ENCODE data around the gene BORCS5.

DNA sequence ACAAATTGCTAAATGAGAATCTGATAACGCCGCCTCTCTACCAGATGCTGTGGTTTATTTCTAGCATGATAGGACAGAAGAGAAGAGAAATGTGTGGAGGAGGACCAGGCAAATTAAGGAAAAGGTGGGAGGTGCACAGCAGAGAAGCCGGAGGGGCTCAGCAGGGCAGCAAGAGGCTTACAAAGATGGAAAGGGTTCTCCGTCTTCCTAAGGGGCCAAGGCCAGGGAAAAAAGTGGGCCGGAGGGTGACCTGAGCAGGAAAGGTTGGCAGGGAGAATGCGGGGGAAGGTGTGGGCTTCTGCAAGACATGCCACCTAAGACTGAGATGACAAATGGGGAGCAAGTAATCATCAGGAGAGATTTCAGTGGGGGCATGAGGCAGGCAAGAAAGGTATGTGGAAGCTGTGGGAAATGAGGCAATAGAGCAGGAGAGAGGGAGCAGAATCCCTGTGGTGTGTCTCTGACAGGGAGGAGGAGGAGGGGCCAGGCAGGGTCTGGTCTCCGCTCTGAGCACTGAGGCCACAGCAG lies 25.6 kb upstream of the BORCS5 start:
- no peak for TF ChIP-seq RAD21 (IDR thresholded peaks at IDR 0.05; ENCODE audit: low read length)
- TF ChIP-seq CTCF (conservative IDR thresholded peaks at IDR 0.05; ENCODE audit: low read depth, low read length) = no peak
- TF ChIP-seq POLR2A (IDR thresholded peaks at IDR 0.05; ENCODE audit: low read depth, low read length) = no peak
- no peak for TF ChIP-seq CEBPB (IDR thresholded peaks at IDR 0.05; ENCODE audit: low read depth, low read length)
- TF ChIP-seq RFX5 (IDR thresholded peaks at IDR 0.05; ENCODE audit: low read depth, low read length) = no peak
- TF ChIP-seq, protein P1, sequence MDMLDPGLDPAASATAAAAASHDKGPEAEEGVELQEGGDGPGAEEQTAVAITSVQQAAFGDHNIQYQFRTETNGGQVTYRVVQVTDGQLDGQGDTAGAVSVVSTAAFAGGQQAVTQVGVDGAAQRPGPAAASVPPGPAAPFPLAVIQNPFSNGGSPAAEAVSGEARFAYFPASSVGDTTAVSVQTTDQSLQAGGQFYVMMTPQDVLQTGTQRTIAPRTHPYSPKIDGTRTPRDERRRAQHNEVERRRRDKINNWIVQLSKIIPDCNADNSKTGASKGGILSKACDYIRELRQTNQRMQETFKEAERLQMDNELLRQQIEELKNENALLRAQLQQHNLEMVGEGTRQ (IDR thresholded peaks at IDR 0.05; ENCODE audit: low read depth, low read length) = no peak
- no peak for TF ChIP-seq SMC3 (IDR thresholded peaks at IDR 0.05; ENCODE audit: low read depth, low read length)
- no peak for TF ChIP-seq RCOR1 (IDR thresholded peaks at IDR 0.05; ENCODE audit: insufficient replicate concordance, low read length)

Data from IMR-90 (cell line).